Caco-2 (cell line): ENCODE measurements around the gene SPATA31C1. TPM values are rescaled to one million over a fixed set of nuclear protein-coding genes. Genes with fewer than 3 reads are reported as not detected.
A peak's percentile ranks its signal among the peaks of the same experiment; 100 is the strongest.

Experiments used
- BruUV-seq: library from RNA; stranded (reverse); fragments of 400-500 nt; replicated peaks from 2 replicates; lab custom pipeline; 2021; lab: Mats Ljungman, UMichigan
- CTCF ChIA-PET: fragments of 300-600 bp; sonication (Branson Sonifier 250); formaldehyde crosslinking; loops from one replicate; lab custom pipeline; 2022; ENCODE audit warnings: antibody characterized with exemption; lab: Charles Lee
- POLR2A ChIA-PET: fragments of 300-600 bp; sonication (Branson Sonifier 250); formaldehyde crosslinking; loops from one replicate; lab custom pipeline; 2022; ENCODE audit warnings: antibody characterized with exemption; lab: Charles Lee
- DNase-seq, 2 experiments: peaks; one replicate each; pipeline versions ENCODE4 v3.0.0 to v3.0.0-alpha.2; 2020 to 2022
- H3K27me3 ChIP-seq: replicated peaks from 2 replicates; pipeline ENCODE4 v1.6.0; 2011; ENCODE audit warnings: low read length; ENCODE audit not compliant: control insufficient read depth, insufficient read depth
- H3K36me3 ChIP-seq: 2 replicates; pipeline ENCODE4 v1.5.1; 2011; ENCODE audit warnings: low read length; ENCODE audit not compliant: control insufficient read depth, insufficient read depth
- H3K4me1 ChIP-seq: fragments of 250-450 bp; sonication (Bioruptor Pico); 2 replicates; pipeline ENCODE4 v1.5.1; 2020; ENCODE audit warnings: mild to moderate bottlenecking
- H3K4me3 ChIP-seq: 2 replicates; pipeline ENCODE4 v1.5.1; 2011; ENCODE audit warnings: low read depth, mild to moderate bottlenecking, control low read depth, low read length
- H3K9me3 ChIP-seq: fragments of 250-450 bp; sonication (Bioruptor Pico); 2 replicates; pipeline ENCODE4 v1.5.1; 2020; ENCODE audit warnings: mild to moderate bottlenecking, moderate library complexity
- H3K27ac Mint-ChIP-seq: one replicate; pipeline ENCODE4 v1.8.0; 2022; ENCODE audit warnings: mixed read lengths; ENCODE audit not compliant: unreplicated experiment
- H3K27me3 Mint-ChIP-seq: one replicate; pipeline ENCODE4 v1.8.0; 2022; ENCODE audit warnings: mixed read lengths; ENCODE audit not compliant: insufficient read depth, unreplicated experiment
- H3K36me3 Mint-ChIP-seq: one replicate; pipeline ENCODE4 v1.8.0; 2022; ENCODE audit warnings: mild to moderate bottlenecking, mixed read lengths; ENCODE audit not compliant: insufficient read depth, unreplicated experiment
- H3K4me1 Mint-ChIP-seq: one replicate; pipeline ENCODE4 v1.8.0; 2022; ENCODE audit warnings: low read depth, mixed read lengths; ENCODE audit not compliant: unreplicated experiment
- H3K4me3 Mint-ChIP-seq: one replicate; pipeline ENCODE4 v1.8.0; 2022; ENCODE audit warnings: mild to moderate bottlenecking, moderate library complexity, mixed read lengths; ENCODE audit not compliant: unreplicated experiment
- H3K9me3 Mint-ChIP-seq: one replicate; pipeline ENCODE4 v1.8.0; 2022; ENCODE audit warnings: mixed read lengths; ENCODE audit not compliant: unreplicated experiment
- CTCF ChIP-seq, 2 experiments: fragments of 200-600 bp in 1 of 2; IDR thresholded peaks; 1 replicate in 1 of 2; 2 replicates in 1 of 2; pipeline versions ENCODE4 v1.5.1 to v1.8.0; 2011 to 2022; ENCODE audit warnings: antibody characterized with exemption in 1 of 2, control low read depth in 1 of 2, inconsistent platforms in 1 of 2, low read depth in 1 of 2, low read length in 1 of 2, mild to moderate bottlenecking in 1 of 2, moderate library complexity in 1 of 2; ENCODE audit not compliant: insufficient read depth in 1 of 2, severe bottlenecking in 1 of 2, unreplicated experiment in 1 of 2
- intact Hi-C: fragments of 100-400 bp; cut with micrococcal nuclease; formaldehyde crosslinking; loops from one replicate; pipeline ENCODE4 v1.10.0; 2022; ENCODE audit not compliant: unreplicated experiment
- total RNA-seq: library from RNA; stranded (reverse); gene quantifications from 2 replicates; pipeline ENCODE4 v1.2.3, GENCODE V29; 2022

The SPATA31C1 gene
- total RNA-seq, 1 experiment from 2014 or later = not detected

GRCh38 chr9:87873607-87874303 is 44.0 kb upstream of the SPATA31C1 start:
- H3K4me3 Mint-ChIP-seq = no peak overlapping the region
- H3K4me1 Mint-ChIP-seq = peaks cover 17% of the 10 kb centered on the region
- Histone ChIP-seq H3K36me3 (no peaks in the 10 kb centered on the region), H3K27me3 (no peaks in the 10 kb centered on the region), H3K4me1 (peaks cover 25% of the 10 kb centered on the region), H3K4me3 (no peak overlapping the region), H3K9me3 (no peaks in the 10 kb centered on the region)
- peak overlapping the region; percentile 50 for H3K27ac Mint-ChIP-seq
- CTCF ChIA-PET = no interaction called here
- intact Hi-C loops = loop anchor here (1.0 kb wide), 1 partner anchor 8 kb away; no protein-coding TSS in a partner anchor
- H3K9me3 Mint-ChIP-seq = peaks cover 12% of the 10 kb centered on the region
- POLR2A ChIA-PET = no interaction called here
- H3K27me3 Mint-ChIP-seq = no peaks in the 10 kb centered on the region
- no peaks in the 10 kb centered on the region for H3K36me3 Mint-ChIP-seq
- BruUV-seq = no TSS peak
- DNase-seq = peak in 1 of 2 experiments; percentile 43
- TF ChIP-seq CTCF (IDR thresholded peaks at IDR 0.05; ENCODE audit: insufficient read depth in 1 of 2, low read depth in 1 of 2, low read length in 1 of 2, severe bottlenecking in 1 of 2, unreplicated experiment in 1 of 2) = no peak

- H3K4me1 ChIP-seq = peaks cover 25% of the 10 kb centered on the region
- Mint-ChIP-seq H3K4me1 (peaks cover 17% of the 10 kb centered on the region), H3K4me3 (no peak overlapping the region), H3K9me3 (peaks cover 11% of the 10 kb centered on the region), H3K36me3 (no peaks in the 10 kb centered on the region), H3K27ac (peak overlapping the region; percentile 50), H3K27me3 (no peaks in the 10 kb centered on the region)
- DNase-seq = peak; percentile 21 to 76
- H3K9me3 ChIP-seq = no peaks in the 10 kb centered on the region
- POLR2A ChIA-PET = no interaction called here
- CTCF ChIA-PET = no interaction called here
- no peaks in the 10 kb centered on the region for H3K27me3 ChIP-seq
- no peak overlapping the region for H3K4me3 ChIP-seq
- TF ChIP-seq CTCF (IDR thresholded peaks at IDR 0.05; ENCODE audit: insufficient read depth in 1 of 2, low read depth in 1 of 2, low read length in 1 of 2, severe bottlenecking in 1 of 2, unreplicated experiment in 1 of 2) = no peak
- no TSS peak for BruUV-seq
- intact Hi-C loops = loop anchor here (1.0 kb wide), 1 partner anchor 9 kb away; no protein-coding TSS in a partner anchor
- no peaks in the 10 kb centered on the region for H3K36me3 ChIP-seq
Measured at GRCh38 chr9:87874304-87874623, 43.5 kb upstream of the SPATA31C1 start.

GRCh38 chr9:87875060-87875459 is 42.7 kb upstream of the SPATA31C1 start:
- no peaks in the 10 kb centered on the region for H3K27me3 Mint-ChIP-seq

More at GRCh38 chr9:87875060-87875459, 42.7 kb upstream of the SPATA31C1 start:
- Histone ChIP-seq H3K36me3 (no peaks in the 10 kb centered on the region), H3K4me1 (peaks cover 25% of the 10 kb centered on the region), H3K4me3 (no peak overlapping the region), H3K27me3 (no peaks in the 10 kb centered on the region), H3K9me3 (no peaks in the 10 kb centered on the region)
- no peak for TF ChIP-seq CTCF (IDR thresholded peaks at IDR 0.05; ENCODE audit: insufficient read depth in 1 of 2, low read depth in 1 of 2, low read length in 1 of 2, severe bottlenecking in 1 of 2, unreplicated experiment in 1 of 2)
- Mint-ChIP-seq H3K4me1 (peaks cover 17% of the 10 kb centered on the region), H3K9me3 (peaks cover 3% of the 10 kb centered on the region), H3K27ac (no peak overlapping the region), H3K36me3 (no peaks in the 10 kb centered on the region), H3K4me3 (no peak overlapping the region)
- POLR2A ChIA-PET = no interaction called here
- CTCF ChIA-PET = no interaction called here
- no TSS peak for BruUV-seq
- no peak for DNase-seq
- intact Hi-C loops = no loop called here
